ENCODE measurements around the gene NARS2. TPM values are rescaled to one million over a fixed set of nuclear protein-coding genes. Genes with fewer than 3 reads are reported as not detected.

NARS2 gene
- total and polyA plus RNA-seq, 8 donors: 5.1 to 15.0 (median 7.9) TPM

DNA sequence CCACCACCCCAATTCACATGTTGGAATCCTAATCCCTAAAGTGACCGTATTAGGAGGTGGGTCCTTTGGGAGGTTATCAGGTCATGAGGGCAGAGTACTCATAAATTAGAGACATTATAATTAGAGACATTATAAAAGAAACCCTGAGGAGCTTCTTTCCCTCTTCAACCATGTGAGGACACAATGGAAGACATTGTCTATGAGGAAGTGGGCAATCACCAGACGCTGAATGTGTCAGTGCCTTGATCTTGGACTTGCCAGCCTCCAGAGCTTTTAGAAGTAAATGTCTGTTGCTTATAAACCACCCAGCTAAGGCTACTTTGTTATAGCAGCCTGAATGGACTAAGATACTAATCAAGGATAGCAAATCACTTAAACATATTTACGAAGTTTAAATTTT lies 171.8 kb downstream of the NARS2 start:
- no peaks in the 10 kb centered on the region for H3K4me1 ChIP-seq
- no peaks in the 10 kb centered on the region for H3K27me3 ChIP-seq
- 97% methylated on average over 3 of the region's 3 CpGs for WGBS, 2 donors
- TF ChIP-seq, protein P1, sequence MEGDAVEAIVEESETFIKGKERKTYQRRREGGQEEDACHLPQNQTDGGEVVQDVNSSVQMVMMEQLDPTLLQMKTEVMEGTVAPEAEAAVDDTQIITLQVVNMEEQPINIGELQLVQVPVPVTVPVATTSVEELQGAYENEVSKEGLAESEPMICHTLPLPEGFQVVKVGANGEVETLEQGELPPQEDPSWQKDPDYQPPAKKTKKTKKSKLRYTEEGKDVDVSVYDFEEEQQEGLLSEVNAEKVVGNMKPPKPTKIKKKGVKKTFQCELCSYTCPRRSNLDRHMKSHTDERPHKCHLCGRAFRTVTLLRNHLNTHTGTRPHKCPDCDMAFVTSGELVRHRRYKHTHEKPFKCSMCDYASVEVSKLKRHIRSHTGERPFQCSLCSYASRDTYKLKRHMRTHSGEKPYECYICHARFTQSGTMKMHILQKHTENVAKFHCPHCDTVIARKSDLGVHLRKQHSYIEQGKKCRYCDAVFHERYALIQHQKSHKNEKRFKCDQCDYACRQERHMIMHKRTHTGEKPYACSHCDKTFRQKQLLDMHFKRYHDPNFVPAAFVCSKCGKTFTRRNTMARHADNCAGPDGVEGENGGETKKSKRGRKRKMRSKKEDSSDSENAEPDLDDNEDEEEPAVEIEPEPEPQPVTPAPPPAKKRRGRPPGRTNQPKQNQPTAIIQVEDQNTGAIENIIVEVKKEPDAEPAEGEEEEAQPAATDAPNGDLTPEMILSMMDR (IDR thresholded peaks at IDR 0.05): no peak
- H3K27ac ChIP-seq: no peak overlapping the region
- no peaks in the 10 kb centered on the region for H3K9me3 ChIP-seq
- H3K4me3 ChIP-seq: no peak overlapping the region
- H3K36me3 ChIP-seq: no peaks in the 10 kb centered on the region
- ATAC-seq (no peak), FAIRE-seq (no peak), DNase-seq (no peak)
- intact Hi-C loops (cut with DNase I): no loop called here

DNA sequence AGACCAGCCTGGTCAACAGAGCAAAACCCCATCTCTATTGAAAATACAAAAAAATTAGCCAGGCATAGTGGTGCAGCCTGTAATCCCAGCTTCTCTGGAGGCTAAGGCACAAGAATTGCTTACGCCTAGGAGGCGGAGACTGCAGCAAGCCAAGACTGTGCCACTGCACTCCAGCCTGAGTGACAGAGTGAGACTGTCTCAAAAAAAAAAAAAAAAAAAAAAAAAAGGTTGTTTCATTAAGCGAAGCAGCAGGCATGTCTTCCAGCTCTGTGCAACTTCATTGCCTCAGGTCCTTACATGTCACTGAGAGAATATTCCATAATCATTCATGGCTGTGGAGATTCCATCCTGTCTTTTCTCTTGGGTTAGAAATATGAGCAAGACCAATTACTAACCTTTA lies 174.0 kb downstream of the NARS2 start:
- TF ChIP-seq, protein P1 (IDR thresholded peaks at IDR 0.05): no peak
- no peak overlapping the region for H3K27ac ChIP-seq
- H3K27me3 ChIP-seq: no peaks in the 10 kb centered on the region
- DNase-seq (no peak), ATAC-seq (no peak), FAIRE-seq (no peak)
- intact Hi-C loops (cut with DNase I): no loop called here
- H3K36me3 ChIP-seq: no peaks in the 10 kb centered on the region
- WGBS, 2 donors: 94 to 98% methylated on average over 3 of the region's 3 CpGs
- no peak overlapping the region for H3K4me3 ChIP-seq
- H3K9me3 ChIP-seq: no peaks in the 10 kb centered on the region
- no peaks in the 10 kb centered on the region for H3K4me1 ChIP-seq

DNA sequence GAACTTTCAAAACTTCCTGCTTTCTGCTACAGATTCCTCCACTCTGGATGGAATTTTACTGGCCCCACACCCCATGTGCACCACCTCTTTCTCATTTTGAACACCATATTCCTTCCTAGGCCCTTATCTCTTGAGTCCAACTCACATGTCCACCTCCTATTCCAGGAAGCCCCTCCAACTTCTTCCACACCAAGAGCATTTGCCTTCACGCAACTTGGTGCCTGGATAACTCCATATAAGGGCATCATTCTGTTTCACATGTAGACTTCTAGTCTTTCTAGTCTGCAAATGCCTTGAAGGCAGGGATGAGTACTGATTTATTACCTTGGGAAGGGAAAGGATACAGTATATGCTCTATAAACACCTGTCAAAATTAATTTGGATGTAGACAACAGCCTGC lies 174.5 kb downstream of the NARS2 start:
- intact Hi-C loops (cut with DNase I): no loop called here
- FAIRE-seq (no peak), DNase-seq (no peak), ATAC-seq (no peak)
- no peak overlapping the region for H3K4me3 ChIP-seq
- H3K27ac ChIP-seq: no peak overlapping the region
- 95 to 100% methylated on average over 1 of the region's 1 CpG for WGBS, 2 donors
- no peaks in the 10 kb centered on the region for H3K9me3 ChIP-seq
- H3K27me3 ChIP-seq: no peaks in the 10 kb centered on the region
- TF ChIP-seq, protein P1 (IDR thresholded peaks at IDR 0.05): no peak
- H3K4me1 ChIP-seq: no peaks in the 10 kb centered on the region
- no peaks in the 10 kb centered on the region for H3K36me3 ChIP-seq

DNA sequence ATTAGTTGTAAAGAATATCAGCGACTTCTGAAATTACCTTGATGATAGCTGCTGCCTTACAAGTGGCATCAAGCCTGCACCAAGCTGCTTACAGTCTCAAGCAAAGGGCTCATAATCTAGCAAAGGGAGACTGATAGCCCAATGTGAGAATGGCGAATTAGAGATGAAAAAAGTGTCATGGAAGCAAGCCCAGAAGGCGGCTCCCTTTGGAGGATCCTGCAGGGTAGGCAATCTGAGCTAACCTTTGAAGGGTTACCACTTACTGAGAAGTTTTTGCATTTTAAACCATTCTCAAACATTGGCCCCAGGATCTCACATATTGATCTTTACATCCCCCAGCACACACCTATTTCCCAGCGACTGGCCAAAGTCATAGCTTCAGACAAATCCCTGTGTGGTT lies 175.5 kb downstream of the NARS2 start:
- ATAC-seq (no peak), DNase-seq (no peak), FAIRE-seq (no peak)
- Histone ChIP-seq H3K27me3 (no peaks in the 10 kb centered on the region), H3K9me3 (no peaks in the 10 kb centered on the region), H3K36me3 (no peaks in the 10 kb centered on the region), H3K27ac (no peak overlapping the region), H3K4me3 (no peak overlapping the region), H3K4me1 (no peaks in the 10 kb centered on the region)
- TF ChIP-seq, protein P1 (IDR thresholded peaks at IDR 0.05): no peak
- 84 to 85% methylated on average over 4 of the region's 4 CpGs for WGBS, 2 donors
- intact Hi-C loops (cut with DNase I): no loop called here

DNA sequence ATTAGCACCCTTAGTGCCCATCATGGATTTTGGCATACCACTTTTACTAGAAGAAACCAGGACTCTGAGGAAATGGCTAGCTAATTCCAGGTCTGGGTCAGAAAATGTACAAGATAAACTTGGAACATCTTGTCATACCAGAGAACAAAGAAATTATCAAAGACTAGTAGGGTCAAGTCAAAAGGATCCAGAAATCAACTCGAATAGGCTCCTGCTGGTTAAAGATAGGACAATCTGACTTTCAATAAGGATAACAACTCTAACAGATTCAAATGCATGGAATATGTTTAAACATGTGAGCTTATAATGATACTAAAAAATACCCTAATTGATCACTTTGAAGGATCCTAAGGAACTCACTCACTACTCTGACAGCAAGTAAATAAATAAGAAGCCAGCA lies 175.9 kb downstream of the NARS2 start:
- 66 to 77% methylated on average over 1 of the region's 1 CpG for WGBS, 2 donors
- Histone ChIP-seq H3K27me3 (no peaks in the 10 kb centered on the region), H3K36me3 (no peaks in the 10 kb centered on the region), H3K9me3 (no peaks in the 10 kb centered on the region), H3K4me3 (no peak overlapping the region), H3K27ac (no peak overlapping the region), H3K4me1 (no peaks in the 10 kb centered on the region)
- ATAC-seq (no peak), FAIRE-seq (no peak), DNase-seq (no peak)
- intact Hi-C loops (cut with DNase I): no loop called here
- TF ChIP-seq, protein P1 (IDR thresholded peaks at IDR 0.05): no peak
